ENCODE data around the gene KCNJ12.

GRCh38 chr17:21351366-21352065 lies 24.6 kb upstream of the KCNJ12 start:
- TF ChIP-seq CTCF (IDR thresholded peaks at IDR 0.05) (no peak), POLR2A (IDR thresholded peaks at IDR 0.05) (no peak), POLR2AphosphoS5 (IDR thresholded peaks at IDR 0.05; ENCODE audit: insufficient read depth in 1 of 2, low read depth in 1 of 2) (no peak)
